ENCODE results near the gene NDUFB6. TPM values are rescaled to one million over a fixed set of nuclear protein-coding genes. Genes with fewer than 3 reads are reported as not detected.
"Not testable (repeated sequence)": the region's sequence is repeated elsewhere in the genome, so short reads cannot be mapped to it uniquely, and the experiment has no call there.

NDUFB6 gene
- 62.6 TPM for polyA plus RNA-seq

DNA sequence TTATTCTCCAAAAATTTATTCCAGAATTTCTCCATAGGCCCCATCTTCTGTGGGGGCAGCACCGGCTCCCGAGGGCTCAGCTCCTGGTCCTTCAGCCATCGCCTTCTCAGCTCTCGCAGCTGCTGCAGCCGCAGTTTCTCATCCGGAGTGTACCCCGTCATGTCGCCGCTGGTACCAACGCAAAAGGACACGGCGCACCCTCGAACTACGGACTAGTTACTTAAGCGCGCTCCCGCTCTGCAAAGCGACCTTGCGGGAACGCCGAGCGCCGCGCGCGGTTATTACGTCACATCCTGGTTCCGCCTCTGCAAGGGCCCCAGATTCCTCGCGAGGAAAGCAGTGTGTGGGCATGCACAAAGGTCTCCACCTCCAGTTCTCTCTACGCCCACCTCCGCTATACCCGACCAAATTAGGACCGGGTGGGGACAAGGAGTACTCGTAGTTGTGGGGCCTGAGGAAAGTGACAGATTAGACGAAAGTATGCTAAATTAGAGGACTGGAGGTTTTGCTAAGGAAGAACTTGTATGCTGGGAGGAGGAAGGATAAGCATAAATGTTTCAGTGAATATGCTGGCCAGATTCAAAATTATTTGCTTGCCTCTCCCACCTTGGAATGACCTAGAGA is at the start of gene NDUFB6:
Gene NDUFB6, minus strand, starts transcription at position 260 of the 624 bp plus-strand sequence. Its CDS starts 99 bp downstream, at position 161.
- H3K4me3 Mint-ChIP-seq: peak within 1 kb of the TSS; percentile 96 to 100 (median 98)
- peaks cover 15 to 19% (median 15%) of the 10 kb centered on the region in 3 donors for H3K4me1 Mint-ChIP-seq
- no peaks in the 10 kb centered on the region for H3K9me3 Mint-ChIP-seq
- no peaks in the 10 kb centered on the region for H3K27me3 Mint-ChIP-seq
- H3K36me3 Mint-ChIP-seq: peaks cover 1% of the 10 kb centered on the region
- peak within 1 kb of the TSS; percentile 92 to 98 (median 98) for H3K27ac Mint-ChIP-seq

DNA sequence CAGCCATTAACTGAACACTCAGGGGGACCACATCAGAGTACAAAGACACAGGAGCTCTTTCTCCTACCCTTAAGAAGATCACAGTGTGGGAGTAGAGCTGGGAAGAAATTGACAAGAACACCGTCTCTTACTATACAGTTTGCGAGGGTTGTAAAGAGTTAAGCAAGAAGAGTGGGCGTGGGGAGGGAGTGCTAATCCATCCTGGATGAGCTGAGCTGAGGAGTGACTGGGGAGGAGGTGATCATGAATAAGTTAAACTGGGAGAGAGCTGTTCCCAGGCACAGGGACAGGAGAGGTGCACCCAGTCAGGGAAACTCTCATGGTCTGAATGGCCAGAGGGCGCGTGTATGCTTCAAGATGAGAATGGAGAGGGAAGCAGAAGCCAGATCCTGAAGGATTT is 45.3 kb upstream of the NDUFB6 start:
- H3K4me3 Mint-ChIP-seq: no peak overlapping the region
- no peaks in the 10 kb centered on the region for H3K9me3 Mint-ChIP-seq
- H3K36me3 Mint-ChIP-seq: no peaks in the 10 kb centered on the region
- peaks cover 21% of the 10 kb centered on the region for H3K27me3 Mint-ChIP-seq
- H3K4me1 Mint-ChIP-seq: no peaks in the 10 kb centered on the region
- no peak overlapping the region for H3K27ac Mint-ChIP-seq

DNA sequence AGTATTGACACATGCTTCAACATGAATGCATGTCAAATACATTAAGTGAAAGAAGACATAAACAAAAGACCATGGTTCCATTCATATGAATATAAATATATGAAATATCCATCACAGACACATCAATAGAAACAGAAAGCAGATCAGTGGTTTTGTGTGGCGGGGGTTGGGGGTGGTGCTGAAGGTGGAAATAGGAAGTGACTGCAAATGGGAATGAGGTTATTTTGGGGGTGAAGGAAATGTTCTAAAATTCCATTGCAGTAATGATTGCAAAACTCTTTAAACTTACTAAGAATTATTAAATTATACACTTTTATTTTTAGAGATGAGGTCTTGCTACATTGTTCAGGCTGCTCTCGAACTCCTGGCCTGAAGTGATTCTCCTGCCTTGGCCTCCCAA is 33.9 kb upstream of the NDUFB6 start:
- Mint-ChIP-seq H3K27me3 (no peaks in the 10 kb centered on the region), H3K36me3 (no peaks in the 10 kb centered on the region), H3K4me3 (no peak overlapping the region), H3K4me1 (peaks cover 10 to 13% (median 12%) of the 10 kb centered on the region in 3 donors), H3K9me3 (peaks cover 0 to 12% (median 3%) of the 10 kb centered on the region in 3 donors), H3K27ac (peak overlapping the region in 1 of 3 donors; percentile 64)

DNA sequence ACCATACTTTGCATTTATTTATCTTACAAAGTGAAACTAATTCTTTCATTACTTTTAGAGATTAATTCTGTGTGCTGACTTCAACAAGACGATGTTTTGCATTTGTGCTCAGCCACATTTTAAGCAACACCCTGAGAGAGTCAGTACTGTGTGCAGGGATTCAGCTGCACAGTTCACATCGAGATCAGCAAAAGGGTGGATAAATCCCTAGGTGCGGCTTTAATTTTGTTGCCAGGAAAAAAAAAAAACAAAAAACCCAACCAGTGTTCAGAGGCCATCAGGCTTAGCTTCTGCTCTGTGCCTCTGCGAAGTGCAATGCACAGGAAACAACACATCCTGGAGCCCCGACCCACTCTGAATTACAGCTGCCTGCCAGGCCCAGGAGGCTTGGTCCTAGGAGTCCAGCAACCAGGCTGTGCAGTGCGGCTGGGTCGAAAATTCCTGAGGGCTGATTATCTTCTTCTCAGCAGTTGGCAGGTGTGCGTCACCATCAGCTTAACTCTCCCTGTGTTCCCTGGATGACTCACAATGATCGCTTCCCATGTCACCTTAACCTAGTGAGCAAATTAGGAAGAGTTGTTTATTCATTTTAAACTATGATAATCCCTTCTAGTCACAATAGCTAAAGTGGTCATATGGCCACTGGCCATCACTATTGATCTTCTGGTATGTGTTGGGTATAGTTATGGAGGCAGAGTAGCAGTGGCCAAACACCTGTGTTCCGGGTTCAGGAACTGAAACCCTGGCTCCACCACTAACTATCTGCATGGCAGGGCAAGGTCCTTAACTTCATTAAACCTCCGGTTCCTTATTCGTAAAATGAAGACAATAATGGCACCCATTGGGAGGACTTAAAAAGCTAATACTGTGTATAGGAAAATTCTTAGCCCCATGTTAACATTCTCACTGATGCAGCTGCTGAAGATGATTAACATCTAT is 31.2 kb upstream of the NDUFB6 start:
- no peaks in the 10 kb centered on the region for H3K27me3 Mint-ChIP-seq
- H3K4me3 Mint-ChIP-seq: peak overlapping the region; percentile 8 to 78 (median 62)
- H3K27ac Mint-ChIP-seq: peak overlapping the region; percentile 1 to 60 (median 41)
- peaks cover 8 to 14% (median 13%) of the 10 kb centered on the region in 3 donors for H3K4me1 Mint-ChIP-seq
- peaks cover 2 to 12% (median 3%) of the 10 kb centered on the region in 3 donors for H3K9me3 Mint-ChIP-seq
- no peaks in the 10 kb centered on the region for H3K36me3 Mint-ChIP-seq

DNA sequence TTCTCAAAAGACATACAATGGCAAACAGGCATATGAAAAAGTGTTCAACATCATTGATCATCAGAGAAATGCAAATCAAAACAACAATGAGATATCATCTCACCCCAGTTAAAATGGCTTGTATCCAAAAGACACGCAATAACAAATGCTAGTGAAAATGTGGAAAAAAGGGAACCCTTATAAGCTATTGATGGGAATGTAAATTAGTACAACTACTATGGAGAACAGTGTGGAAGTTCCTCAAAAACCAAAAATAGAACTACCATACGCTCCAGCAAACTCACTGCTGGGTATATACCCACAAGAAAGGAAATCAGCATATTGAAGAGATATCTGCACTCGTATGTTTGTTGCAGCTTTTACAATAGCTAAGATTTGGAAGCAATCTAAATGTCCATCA is 26.1 kb upstream of the NDUFB6 start:
- not testable (repeated sequence) for H3K27ac Mint-ChIP-seq, H3K27me3 Mint-ChIP-seq, H3K4me3 Mint-ChIP-seq, H3K36me3 Mint-ChIP-seq, H3K9me3 Mint-ChIP-seq
- peaks cover 2 to 14% (median 13%) of the 10 kb centered on the region in 3 donors for H3K4me1 Mint-ChIP-seq

DNA sequence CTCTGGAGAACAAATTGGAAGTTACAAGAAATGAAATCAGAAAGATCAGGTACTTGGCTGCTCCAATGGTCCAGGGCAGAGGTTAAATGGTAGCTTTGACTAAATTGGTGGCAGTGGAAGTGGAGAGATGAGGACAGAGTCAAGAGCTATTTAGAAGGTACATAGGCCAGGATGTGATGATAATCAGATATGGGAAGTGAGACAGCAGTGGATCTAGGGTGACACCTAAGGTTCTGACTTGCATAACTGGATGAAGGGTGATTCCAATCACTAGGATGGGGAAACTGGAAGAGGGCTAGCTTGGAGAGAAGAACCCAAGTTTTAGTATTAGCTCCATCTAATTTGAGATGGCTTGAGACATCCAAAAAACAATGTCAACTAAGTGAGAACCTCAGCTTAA is 24.0 kb upstream of the NDUFB6 start:
- Mint-ChIP-seq H3K4me3 (no peak overlapping the region), H3K9me3 (peaks cover 0 to 3% (median 2%) of the 10 kb centered on the region in 3 donors), H3K4me1 (peaks cover 2 to 10% (median 9%) of the 10 kb centered on the region in 3 donors), H3K27me3 (peaks cover 2% of the 10 kb centered on the region), H3K27ac (no peak overlapping the region), H3K36me3 (no peaks in the 10 kb centered on the region)

DNA sequence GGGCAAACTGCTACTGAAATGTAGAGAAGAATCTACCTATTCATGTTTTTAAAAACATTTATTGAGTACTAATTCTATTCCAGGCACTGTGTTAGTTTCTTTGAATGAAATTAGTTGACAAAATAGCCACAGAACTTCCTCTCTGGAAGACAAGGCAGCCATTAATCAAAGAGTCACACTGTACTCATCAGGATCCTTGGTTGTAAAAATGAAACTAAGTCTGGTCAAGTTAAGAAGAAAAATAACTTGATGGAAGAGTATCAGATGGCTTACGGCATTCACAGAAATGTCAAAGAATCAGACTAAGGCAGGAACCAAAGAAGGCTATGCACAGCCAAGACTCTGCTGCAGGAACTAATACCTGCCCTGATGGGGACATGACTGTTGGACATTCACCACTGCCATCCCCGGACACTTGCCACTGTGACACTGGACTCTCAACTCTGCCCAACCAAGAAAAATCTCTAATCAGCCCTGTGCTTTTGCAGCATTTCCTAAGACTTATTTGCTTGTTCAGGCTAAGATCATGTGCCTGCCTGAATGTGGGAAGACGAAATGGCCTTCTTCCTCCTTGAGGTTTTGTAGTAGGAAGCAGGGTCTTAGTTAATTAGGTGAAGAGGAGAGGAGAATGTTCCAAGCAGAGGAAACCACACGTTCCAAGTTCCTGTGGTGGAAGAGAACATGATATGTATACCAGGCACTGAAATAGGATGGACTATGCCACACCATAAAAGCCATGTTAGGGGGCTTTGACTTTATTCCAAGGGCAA is 23.3 kb upstream of the NDUFB6 start:
- Mint-ChIP-seq H3K9me3 (peaks cover 0 to 3% (median 2%) of the 10 kb centered on the region in 3 donors), H3K4me3 (no peak overlapping the region), H3K27me3 (peaks cover 3% of the 10 kb centered on the region), H3K27ac (no peak overlapping the region), H3K4me1 (peaks cover 2 to 10% (median 9%) of the 10 kb centered on the region in 3 donors), H3K36me3 (no peaks in the 10 kb centered on the region)

DNA sequence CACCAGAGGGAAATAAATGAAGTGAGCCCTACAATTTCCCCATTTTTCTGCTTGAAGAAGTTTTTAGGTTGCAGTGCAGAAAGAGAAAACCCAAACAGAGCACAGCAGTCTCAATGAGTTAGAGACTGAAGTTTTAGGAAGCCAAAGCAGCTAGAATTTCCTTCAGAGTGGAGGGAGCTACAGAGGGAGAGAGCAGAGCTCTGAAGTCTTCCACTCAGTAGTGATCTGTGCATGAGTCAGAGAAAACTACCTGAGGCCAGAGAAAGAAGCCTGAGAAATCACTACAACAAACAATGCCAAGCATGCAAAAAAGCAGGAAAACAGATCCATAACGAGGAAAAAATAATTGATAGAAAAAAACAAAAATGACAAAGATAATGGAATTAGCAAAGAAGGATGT is 17.9 kb upstream of the NDUFB6 start:
- no peak overlapping the region for H3K27ac Mint-ChIP-seq
- peaks cover 2% of the 10 kb centered on the region for H3K36me3 Mint-ChIP-seq
- no peaks in the 10 kb centered on the region for H3K4me1 Mint-ChIP-seq
- no peak overlapping the region for H3K4me3 Mint-ChIP-seq
- no peaks in the 10 kb centered on the region for H3K9me3 Mint-ChIP-seq
- H3K27me3 Mint-ChIP-seq: peaks cover 8% of the 10 kb centered on the region

DNA sequence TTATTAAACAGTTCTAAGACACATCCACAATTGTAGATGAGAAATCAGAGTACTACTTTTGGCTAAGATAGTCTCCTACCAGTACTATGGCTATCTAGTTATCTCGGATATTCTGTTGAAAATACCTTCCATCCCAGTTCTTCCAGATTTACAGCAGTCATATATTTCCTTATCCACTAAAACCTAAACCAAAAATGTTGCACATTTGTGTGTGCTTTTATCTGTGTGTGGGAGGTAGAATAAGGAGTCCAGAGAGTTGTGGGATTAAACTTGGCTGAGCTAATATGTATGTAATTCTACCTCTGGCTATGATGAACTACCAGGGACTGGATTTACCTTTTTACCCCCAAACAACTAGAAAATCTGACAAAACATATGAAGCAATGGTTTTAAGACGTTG is 17.5 kb upstream of the NDUFB6 start:
- Mint-ChIP-seq H3K9me3 (no peaks in the 10 kb centered on the region), H3K27me3 (peaks cover 8% of the 10 kb centered on the region), H3K4me1 (no peaks in the 10 kb centered on the region), H3K4me3 (no peak overlapping the region), H3K36me3 (peaks cover 2% of the 10 kb centered on the region), H3K27ac (no peak overlapping the region)

DNA sequence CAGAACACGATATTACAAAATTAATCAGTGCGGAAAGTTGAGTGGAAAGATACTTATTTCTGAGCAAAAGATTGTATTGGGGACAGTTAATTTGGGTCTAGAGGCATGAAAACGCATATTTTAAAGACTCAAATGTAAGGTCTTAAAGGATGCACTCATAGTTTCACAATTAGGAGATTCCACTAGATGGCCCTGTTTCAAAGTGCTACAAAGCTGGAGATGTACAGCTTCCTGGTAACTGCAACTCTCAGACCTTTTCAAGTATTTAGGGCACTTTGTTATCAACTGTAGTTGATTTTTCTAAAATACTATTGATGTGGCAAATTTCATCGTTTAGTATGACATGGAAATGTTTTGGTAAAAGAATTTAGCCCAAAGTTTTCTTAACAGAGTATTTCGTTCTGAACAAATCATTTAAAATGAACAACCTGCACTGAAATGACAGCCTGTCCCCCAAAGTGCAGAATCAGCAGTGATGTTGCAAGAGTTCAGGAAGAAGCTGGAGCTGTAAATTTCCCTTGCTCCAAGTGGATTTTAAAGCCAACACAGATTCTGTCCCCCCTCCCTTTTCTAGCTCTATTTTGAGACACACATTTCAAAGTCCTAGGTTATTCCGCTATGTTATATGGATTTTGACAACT is 16.2 kb upstream of the NDUFB6 start:
- Mint-ChIP-seq H3K36me3 (peaks cover 2% of the 10 kb centered on the region), H3K27me3 (peaks cover 10% of the 10 kb centered on the region), H3K4me1 (no peaks in the 10 kb centered on the region), H3K27ac (no peak overlapping the region), H3K9me3 (no peaks in the 10 kb centered on the region), H3K4me3 (no peak overlapping the region)

DNA sequence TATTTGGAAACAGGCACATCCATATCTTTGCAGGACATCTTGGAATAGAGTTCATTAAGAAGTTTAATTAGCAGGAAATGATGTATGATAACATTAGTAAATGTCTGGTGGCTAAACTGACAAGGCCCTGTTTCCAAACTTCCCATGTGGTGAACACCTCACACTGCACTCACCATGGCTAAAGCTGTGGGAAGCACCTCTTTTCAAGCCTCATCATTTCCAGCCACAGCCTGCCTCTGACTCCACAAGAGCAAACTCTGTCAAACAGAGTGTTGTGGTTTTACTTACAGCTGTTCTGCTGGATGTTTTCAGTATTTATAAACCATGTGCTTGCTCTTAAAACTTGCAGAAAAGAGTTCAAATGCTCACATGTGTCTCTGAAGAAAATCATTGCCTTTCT is 14.9 kb upstream of the NDUFB6 start:
- no peaks in the 10 kb centered on the region for H3K4me1 Mint-ChIP-seq
- peaks cover 2% of the 10 kb centered on the region for H3K36me3 Mint-ChIP-seq
- H3K4me3 Mint-ChIP-seq: no peak overlapping the region
- H3K27ac Mint-ChIP-seq: no peak overlapping the region
- no peaks in the 10 kb centered on the region for H3K9me3 Mint-ChIP-seq
- H3K27me3 Mint-ChIP-seq: peaks cover 10% of the 10 kb centered on the region

DNA sequence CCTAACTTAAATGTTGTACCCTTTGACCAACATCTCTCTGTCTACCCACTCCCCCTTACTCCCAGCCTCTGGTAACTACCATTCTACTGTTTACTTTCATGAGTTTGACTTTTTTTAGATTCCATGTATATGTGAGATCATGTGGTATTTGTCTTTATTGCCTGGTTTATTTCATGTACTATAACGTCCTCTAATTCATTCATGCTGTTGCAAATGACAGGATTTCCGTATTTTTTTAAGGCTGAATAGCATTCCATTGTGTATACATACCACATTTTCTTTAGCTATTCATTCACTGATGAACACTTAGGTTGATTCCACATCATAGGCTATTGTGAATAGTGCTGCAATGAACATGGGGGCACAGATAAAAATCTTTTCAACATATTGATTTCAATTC is 11.8 kb upstream of the NDUFB6 start:
- peaks cover 0 to 1% (median 0%) of the 10 kb centered on the region in 3 donors for H3K4me1 Mint-ChIP-seq
- H3K9me3 Mint-ChIP-seq: no peaks in the 10 kb centered on the region
- H3K27ac Mint-ChIP-seq: no peak overlapping the region
- H3K36me3 Mint-ChIP-seq: peaks cover 2% of the 10 kb centered on the region
- peaks cover 8% of the 10 kb centered on the region for H3K27me3 Mint-ChIP-seq
- H3K4me3 Mint-ChIP-seq: no peak overlapping the region

DNA sequence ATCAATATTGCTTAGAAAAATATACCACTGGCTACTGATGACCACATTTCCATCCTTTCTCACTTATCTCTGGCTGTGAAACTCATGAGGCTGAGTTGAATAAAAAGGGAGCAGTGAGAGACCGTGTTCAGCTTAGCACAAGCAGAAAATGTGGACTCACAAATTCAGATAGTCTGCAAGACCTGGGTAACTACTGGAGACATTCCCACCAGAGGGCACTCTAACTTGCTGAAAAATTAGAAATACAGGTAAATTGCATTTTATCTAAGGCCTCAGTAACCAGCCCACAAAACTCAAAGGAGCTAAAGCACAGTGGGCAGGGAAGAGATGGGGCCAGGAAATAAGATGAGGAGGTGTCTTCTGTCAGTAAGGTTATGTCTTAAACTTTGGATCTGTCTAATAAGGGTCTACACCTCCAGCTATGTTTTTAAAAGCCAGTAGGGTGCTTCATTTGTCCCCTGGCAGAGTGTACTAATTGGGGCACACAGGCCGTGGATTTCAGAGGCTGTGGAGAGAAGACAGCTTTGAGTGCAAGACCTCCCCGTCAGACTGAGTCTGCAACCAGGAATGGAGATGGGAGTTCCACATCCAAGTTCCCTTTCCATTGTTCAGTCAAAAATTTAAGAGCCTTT is 8.7 kb upstream of the NDUFB6 start:
- Mint-ChIP-seq H3K4me3 (no peak overlapping the region), H3K4me1 (peaks cover 0 to 5% (median 5%) of the 10 kb centered on the region in 3 donors), H3K27ac (no peak overlapping the region), H3K27me3 (peaks cover 7% of the 10 kb centered on the region), H3K36me3 (no peaks in the 10 kb centered on the region), H3K9me3 (no peaks in the 10 kb centered on the region)

DNA sequence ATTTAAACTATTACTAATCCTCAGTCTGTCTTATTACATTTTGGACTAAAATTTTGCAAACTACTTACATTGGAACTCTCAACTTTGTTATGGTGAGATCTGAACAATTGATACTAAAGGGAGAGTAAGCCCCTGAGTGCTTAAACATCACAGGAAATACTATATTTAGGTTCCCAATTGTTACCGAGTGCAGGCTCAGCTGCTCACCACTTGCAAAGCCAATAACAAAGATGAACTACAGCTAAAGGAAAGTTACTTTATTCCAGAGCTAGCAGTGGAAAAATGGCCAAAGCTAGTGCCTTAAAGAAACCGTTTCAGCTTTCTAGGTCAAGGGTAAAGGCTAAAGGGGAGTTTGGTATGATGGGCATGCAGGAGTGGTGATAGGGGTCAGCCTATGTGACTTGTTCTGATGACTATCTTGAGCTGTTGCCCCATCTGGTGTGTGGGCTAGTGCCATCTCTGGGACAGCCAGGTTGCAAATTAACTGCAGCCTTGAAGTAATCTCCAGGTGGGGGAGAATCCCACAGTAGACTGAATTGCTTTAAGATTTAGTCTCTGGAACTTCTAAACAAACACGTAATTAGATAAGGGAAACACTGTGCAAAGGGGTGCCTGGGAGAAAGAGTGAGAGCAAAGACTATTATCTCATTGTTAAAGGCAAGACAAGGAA is 7.8 kb upstream of the NDUFB6 start:
- H3K9me3 Mint-ChIP-seq: no peaks in the 10 kb centered on the region
- no peaks in the 10 kb centered on the region for H3K36me3 Mint-ChIP-seq
- H3K4me3 Mint-ChIP-seq: no peak overlapping the region
- peaks cover 7% of the 10 kb centered on the region for H3K27me3 Mint-ChIP-seq
- peaks cover 0 to 5% (median 5%) of the 10 kb centered on the region in 3 donors for H3K4me1 Mint-ChIP-seq
- H3K27ac Mint-ChIP-seq: no peak overlapping the region
